ENCODE measurements around the gene C20orf202.
"Not testable (repeated sequence)": the region's sequence is repeated elsewhere in the genome, so short reads cannot be mapped to it uniquely, and the experiment has no call there.

C20orf202 gene

DNA sequence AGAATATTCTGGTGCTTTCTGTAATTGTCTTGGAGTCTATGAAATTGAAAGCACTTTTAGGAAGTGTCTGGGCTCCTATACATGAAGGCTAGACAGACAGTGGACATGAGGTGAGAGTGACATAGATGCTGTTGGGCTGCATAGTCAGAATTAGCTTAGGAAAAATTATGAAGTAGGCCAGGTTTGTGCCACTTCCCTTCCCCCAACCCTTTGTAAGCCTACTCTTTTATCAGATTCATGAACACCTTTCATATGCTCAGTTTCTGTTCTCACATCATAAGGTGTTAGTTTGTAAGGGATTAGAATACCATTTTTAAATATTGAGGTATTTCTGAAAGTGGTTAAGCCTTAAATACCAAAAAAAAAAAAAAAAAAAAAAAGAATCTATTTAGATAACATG is 44.4 kb downstream of the C20orf202 start:
- DNase-seq (ENCODE audit: low read depth in 2 of 2): no peak

GRCh38 chr20:1250282-1250681 is 47.0 kb downstream of the C20orf202 start:
- DNase-seq (ENCODE audit: low read depth in 2 of 2): not testable (repeated sequence)

DNA sequence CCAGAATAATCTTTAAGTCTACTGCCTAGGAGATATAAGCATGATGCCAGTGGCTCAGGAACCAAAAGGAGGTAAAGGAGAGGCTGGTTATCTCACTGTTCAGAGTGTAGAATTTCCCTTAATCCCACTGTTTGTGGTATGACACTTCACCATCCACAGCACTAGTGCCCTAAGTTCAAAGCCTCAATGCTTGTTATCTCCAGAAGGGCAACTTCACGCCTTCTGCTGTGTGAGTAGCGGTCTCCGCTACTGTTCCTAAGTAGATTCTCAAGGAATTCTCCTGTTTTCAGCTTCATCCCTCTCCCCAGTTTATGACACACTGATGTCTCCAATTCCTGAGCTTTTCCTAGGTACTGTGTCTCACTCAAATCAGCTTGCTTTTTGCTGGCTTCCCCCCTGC is 49.2 kb downstream of the C20orf202 start:
- DNase-seq (ENCODE audit: low read depth in 2 of 2): no peak

DNA sequence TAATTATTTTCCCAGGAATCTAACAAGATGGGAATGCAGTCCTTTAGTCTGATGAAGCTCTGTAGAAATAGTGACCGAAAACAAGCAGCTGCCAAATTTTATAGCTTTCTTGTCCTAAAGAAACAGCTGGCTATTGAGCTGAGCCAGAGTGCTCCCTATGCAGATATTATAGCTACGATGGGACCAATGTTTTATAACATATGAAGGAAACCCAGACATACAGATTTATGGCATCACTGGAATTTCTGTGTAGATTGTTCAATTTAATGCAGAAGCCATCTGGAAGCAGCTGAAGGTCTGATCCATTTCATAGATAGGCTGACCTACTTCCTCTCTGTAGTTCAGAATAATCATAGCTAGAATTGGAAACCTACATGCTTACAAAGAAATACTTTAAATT is 51.0 kb downstream of the C20orf202 start:
- DNase-seq (ENCODE audit: low read depth in 2 of 2): no peak

GRCh38 chr20:1255675-1256074 is 52.4 kb downstream of the C20orf202 start:
- DNase-seq (ENCODE audit: low read depth in 2 of 2): no peak

All from stimulated activated CD8-positive, alpha-beta memory T cell treated with anti-CD3 and anti-CD28 coated beads, Interleukin-15, amount 100 ng/mL, for 4 hours (primary cell).